Heart left ventricle (tissue), 16 donors: ENCODE results near the gene RBM33. TPM values are rescaled to one million over a fixed set of nuclear protein-coding genes. Genes with fewer than 3 reads are reported as not detected.

ENCODE experiments used
- ATAC-seq, 4 donors: fragments of 200-7000 bp; cut with Tn5 transposase; one replicate each; pipeline ENCODE4 v1.9.1; 2020 to 2022; ENCODE audit warnings: moderate library complexity in 4 of 4, mild to moderate bottlenecking in 3 of 4, moderate number of reproducible peaks in 1 of 4
- DNase-seq, 5 donors: peaks; one replicate each; pipeline ENCODE4 v3.0.0-alpha.2; 2020
- H3K27ac ChIP-seq, 12 donors: fragments of 200-600 bp; sonication (generic) in 4 of 12; one replicate each; pipeline versions ENCODE4 v1.5.0 to v1.8.0; 2016 to 2022; ENCODE audit warnings: mild to moderate bottlenecking in 2 of 12
- H3K27me3 ChIP-seq, 9 donors: fragments of 200-600 bp; sonication (generic) in 2 of 9; one replicate each; pipeline versions ENCODE4 v1.5.1 to v1.8.0; 2016 to 2022; ENCODE audit warnings: mild to moderate bottlenecking in 3 of 9
- H3K36me3 ChIP-seq, 9 donors: fragments of 200-600 bp; sonication (generic) in 2 of 9; one replicate each; pipeline versions ENCODE4 v1.5.0 to v1.8.0; 2018 to 2022; ENCODE audit warnings: mild to moderate bottlenecking in 2 of 9
- H3K4me1 ChIP-seq, 12 donors: fragments of 200-600 bp; sonication (generic) in 4 of 12; one replicate each; pipeline versions ENCODE4 v1.5.0 to v1.8.0; 2016 to 2022; ENCODE audit warnings: mild to moderate bottlenecking in 3 of 12
- H3K4me3 ChIP-seq, 12 donors: fragments of 200-600 bp; sonication (generic) in 4 of 12; one replicate each; pipeline versions ENCODE4 v1.5.0 to v1.8.0; 2017 to 2022; ENCODE audit warnings: mild to moderate bottlenecking in 9 of 12, moderate library complexity in 4 of 12
- H3K9me3 ChIP-seq, 12 donors: fragments of 200-600 bp; sonication (generic) in 4 of 12; one replicate each; pipeline versions ENCODE4 v1.5.0 to v1.8.0; 2016 to 2022; ENCODE audit warnings: mild to moderate bottlenecking in 1 of 12
- CTCF ChIP-seq, 12 donors: fragments of 200-600 bp; sonication (generic) in 4 of 12; IDR thresholded peaks; one replicate each; pipeline versions ENCODE4 v1.5.0 to v1.8.0; 2018 to 2022; ENCODE audit warnings: antibody characterized with exemption in 12 of 12, mild to moderate bottlenecking in 5 of 12
- POLR2A ChIP-seq, 2 donors: fragments of 450-650 bp; IDR thresholded peaks; one replicate each; pipeline ENCODE4 v1.6.1; 2017; ENCODE audit warnings: antibody characterized with exemption in 2 of 2, mild to moderate bottlenecking in 2 of 2, moderate library complexity in 2 of 2
- WGBS, 4 donors: extraction: QIAGEN DNeasy Blood & Tissue Kit in 2 of 4; methylation state at CpG; one replicate each; pipeline versions ENCODE4 v1.1.5 to v1.1.7; 2013 to 2018; 5-methylcytosine and 5-hydroxymethylcytosine counted together
- intact Hi-C, 10 donors: fragments of 100-400 bp; cut with DNase I; formaldehyde crosslinking; loops; one replicate each; pipeline versions ENCODE4 v1.11.1 to v1.14.2; 2022
- polyA plus RNA-seq, 2 donors: library from polyadenylated mRNA; stranded (reverse); fragments of 200-250 nt; gene quantifications; one replicate each; pipeline ENCODE4 v1.2.3, GENCODE V29; 2013
- total RNA-seq, 9 donors: library from RNA; depleted of rRNA in 2 of 9; stranded (reverse); fragments of >200 nt in 2 of 9; fragmentation: NEBNext Ultra II Directional in 3 of 9; extraction: Animal tissue kit (Norgen Biotek cat#: 25700) in 3 of 9; gene quantifications; one replicate each; pipeline versions ENCODE4 v1.1.0 to v1.2.4, GENCODE V29; 2016 to 2023
- donor health status: ischemic (EF 13 %, LVEDD 7.1; RV severe dilation, severe dysfunction).
- donor health status: healthy with polysubstance abuse.
- donor health status: DM: no; HTN: yes; CAD: no.
- donor health status: DM: no; HTN: no; CAD: no.
- donor health status: ischemic (EF 25% LVEDD 6.9; RV normal size, moderate dysfunction).
- donor health status: ischemic (EF 25% LVEDD 5.7; RV mildly dilated, moderate dysfunction).
- donor health status: healthy.
- donor health status: DM: yes; HTN: yes; CAD: no.
- donor health status: ischemic (EF 35%, LVEDD 5.7; RV mildly dilated, moderate dysfunction).
- donor health status: nonischemic (EF 11% LVEDD 7.7; RV severe dilation, severe dysfunction).
- donor health status: DM: yes; HTN: yes; CAD: no.
- donor health status: PGD.
- donor health status: ischemic (EF 29% LVEDD 5.4; RV normal size, mild dysfunction).
- donor health status: nonischemic (EF 23%, LVEDD 6.1; RV moderate dilation, normal function).

RBM33 gene
- total and polyA plus RNA-seq, 11 donors: 13.1 to 40.8 (median 30.2) TPM

- Histone ChIP-seq H3K4me3 (no peak overlapping the region), H3K27ac (no peak overlapping the region), H3K9me3 (no peaks in the 10 kb centered on the region), H3K36me3 (peaks cover 0 to 49% (median 17%) of the 10 kb centered on the region in 9 donors), H3K4me1 (peaks cover 0 to 38% (median 11%) of the 10 kb centered on the region in 12 donors), H3K27me3 (no peaks in the 10 kb centered on the region)
- DNase-seq: no peak
- 92 to 94% (median 93%) methylated on average over 10 of the region's 10 CpGs for WGBS, 4 donors
- intact Hi-C loops: loop anchor here in 1 of 10 donors (10.0 kb wide), 1 partner anchor 83 kb away; the partner anchor contains the start of gene RBM33
- ATAC-seq: no peak
- TF ChIP-seq CTCF (IDR thresholded peaks at IDR 0.05): no peak
- no peak for TF ChIP-seq POLR2A (IDR thresholded peaks at IDR 0.05)
Observed at GRCh38 chr7:155727616-155728015, 83.2 kb downstream of the RBM33 start.

GRCh38 chr7:155728116-155728515 is 83.7 kb downstream of the RBM33 start:
- Histone ChIP-seq H3K27ac (no peak overlapping the region), H3K36me3 (peaks cover 0 to 46% (median 15%) of the 10 kb centered on the region in 9 donors), H3K27me3 (no peaks in the 10 kb centered on the region), H3K4me1 (peaks cover 0 to 40% (median 12%) of the 10 kb centered on the region in 12 donors), H3K4me3 (no peak overlapping the region), H3K9me3 (no peaks in the 10 kb centered on the region)
- WGBS, 4 donors: 65 to 73% (median 70%) methylated on average over 6 of the region's 6 CpGs
- intact Hi-C loops: loop anchor here in 1 of 10 donors (10.0 kb wide), 1 partner anchor 83 kb away; the partner anchor contains the start of gene RBM33
- ATAC-seq (peak in 2 of 4 donors; percentile 76 to 79), DNase-seq (peak in 1 of 5 donors; percentile 43)
- TF ChIP-seq CTCF (IDR thresholded peaks at IDR 0.05): no peak
- no peak for TF ChIP-seq POLR2A (IDR thresholded peaks at IDR 0.05)

- peak in 2 of 4 donors; percentile 15 to 35 for ATAC-seq
- intact Hi-C loops: loop anchor here in 2 of 10 donors (10.0 kb wide), 1 partner anchor 85 kb away; the partner anchor contains the start of gene RBM33 (in 2 of the 2)
- 40 to 52% (median 49%) methylated on average over 6 of the region's 6 CpGs for WGBS, 4 donors
Observed at GRCh38 chr7:155729847-155730246, 85.4 kb downstream of the RBM33 start.

More at GRCh38 chr7:155729847-155730246, 85.4 kb downstream of the RBM33 start:
- Histone ChIP-seq H3K27ac (no peak overlapping the region), H3K27me3 (no peaks in the 10 kb centered on the region), H3K4me3 (no peak overlapping the region), H3K36me3 (peaks cover 0 to 42% (median 10%) of the 10 kb centered on the region in 9 donors), H3K9me3 (no peaks in the 10 kb centered on the region), H3K4me1 (peaks cover 0 to 53% (median 17%) of the 10 kb centered on the region in 12 donors)
- DNase-seq: peak in 2 of 5 donors; percentile 37 to 45
- TF ChIP-seq POLR2A (IDR thresholded peaks at IDR 0.05) (no peak), CTCF (IDR thresholded peaks at IDR 0.05) (no peak)
